H9 (cell line): ENCODE results near the gene BATF. TPM values are rescaled to one million over a fixed set of nuclear protein-coding genes. Genes with fewer than 3 reads are reported as not detected.

Experiments
- DNase-seq: peaks from one replicate; pipeline ENCODE4 v3.0.0-alpha.2; 2017
- H2AFZ ChIP-seq: one replicate; pipeline ENCODE4 v1.6.1; 2013; ENCODE audit warnings: mild to moderate bottlenecking, low read length, control low read depth, moderate library complexity
- H2AK5ac ChIP-seq: 2 replicates; pipeline ENCODE4 v1.6.1; 2013; ENCODE audit warnings: low read length, control low read depth, mixed read lengths; ENCODE audit not compliant: insufficient read length
- H2BK120ac ChIP-seq: one replicate; pipeline ENCODE4 v1.6.1; 2013; ENCODE audit warnings: low read depth, mild to moderate bottlenecking, low read length, control low read depth, inconsistent platforms; ENCODE audit not compliant: poor library complexity, severe bottlenecking
- H2BK12ac ChIP-seq: 2 replicates; pipeline ENCODE4 v1.6.1; 2013; ENCODE audit warnings: low read length, control low read depth, mixed read lengths, low read depth; ENCODE audit not compliant: insufficient read length
- H2BK15ac ChIP-seq: 2 replicates; pipeline ENCODE4 v1.6.1; 2013; ENCODE audit warnings: low read depth, low read length, control low read depth
- H2BK20ac ChIP-seq: one replicate; pipeline ENCODE4 v1.6.1; 2013; ENCODE audit warnings: low read depth, mild to moderate bottlenecking, low read length, control low read depth, inconsistent platforms; ENCODE audit not compliant: poor library complexity, severe bottlenecking
- H2BK5ac ChIP-seq: 2 replicates; pipeline ENCODE4 v1.6.1; 2013; ENCODE audit warnings: low read length, control low read depth, mixed read lengths; ENCODE audit not compliant: insufficient read length
- H3K14ac ChIP-seq: 2 replicates; pipeline ENCODE4 v1.6.1; 2013; ENCODE audit warnings: low read length, control low read depth; ENCODE audit not compliant: insufficient read depth
- H3K18ac ChIP-seq: 2 replicates; pipeline ENCODE4 v1.6.1; 2013; ENCODE audit warnings: low read depth, mild to moderate bottlenecking, mixed read lengths, low read length, control low read depth; ENCODE audit not compliant: insufficient read length
- H3K23ac ChIP-seq: 2 replicates; pipeline ENCODE4 v1.6.1; 2013; ENCODE audit warnings: low read length, control low read depth, mixed read lengths, low read depth; ENCODE audit not compliant: insufficient read length
- H3K23me2 ChIP-seq: 2 replicates; pipeline ENCODE4 v1.6.1; 2013; ENCODE audit warnings: low read depth, mild to moderate bottlenecking, mixed read lengths, low read length, control low read depth; ENCODE audit not compliant: insufficient read length, poor library complexity, severe bottlenecking
- H3K27ac ChIP-seq: 2 replicates; pipeline ENCODE4 v1.5.1; 2013; ENCODE audit warnings: low read length, control low read depth, mixed read lengths, low read depth; ENCODE audit not compliant: insufficient read length
- H3K27me3 ChIP-seq: 2 replicates; pipeline ENCODE4 v1.6.1; 2013; ENCODE audit warnings: low read length, control low read depth, inconsistent platforms; ENCODE audit not compliant: insufficient read depth
- H3K4ac ChIP-seq: 2 replicates; pipeline ENCODE4 v1.6.1; 2013; ENCODE audit warnings: low read depth, mild to moderate bottlenecking, control low read depth, inconsistent platforms, low read length, moderate library complexity
- H3K4me1 ChIP-seq: 2 replicates; pipeline ENCODE4 v1.6.1; 2013; ENCODE audit warnings: low read length, control low read depth, inconsistent platforms; ENCODE audit not compliant: insufficient read depth
- H3K4me2 ChIP-seq: 2 replicates; pipeline ENCODE4 v1.6.1; 2013; ENCODE audit warnings: low read length, control low read depth, mixed read lengths; ENCODE audit not compliant: insufficient read length, insufficient read depth
- H3K56ac ChIP-seq: 2 replicates; pipeline ENCODE4 v1.6.1; 2013; ENCODE audit warnings: low read depth, mild to moderate bottlenecking, mixed read lengths, low read length, control low read depth; ENCODE audit not compliant: insufficient read length
- H3K79me1 ChIP-seq: 2 replicates; pipeline ENCODE4 v1.6.1; 2013; ENCODE audit warnings: low read depth, mild to moderate bottlenecking, moderate library complexity, low read length, control low read depth, inconsistent platforms; ENCODE audit not compliant: insufficient read depth, poor library complexity, severe bottlenecking
- H3K79me2 ChIP-seq: 2 replicates; pipeline ENCODE4 v1.6.1; 2013; ENCODE audit warnings: low read length, control low read depth, inconsistent platforms; ENCODE audit not compliant: insufficient read depth
- H3K9ac ChIP-seq: 2 replicates; pipeline ENCODE4 v1.6.1; 2013; ENCODE audit warnings: low read length, control low read depth, mixed read lengths; ENCODE audit not compliant: insufficient read length; ENCODE audit errors: extremely low read depth
- H3K9me3 ChIP-seq: one replicate; pipeline ENCODE4 v1.6.1; 2013; ENCODE audit warnings: low read depth, low read length, inconsistent platforms; ENCODE audit not compliant: control insufficient read depth
- H3T11ph ChIP-seq: one replicate; pipeline ENCODE4 v1.6.1; 2013; ENCODE audit warnings: mild to moderate bottlenecking, low read length, control low read depth, inconsistent platforms
- H4K20me1 ChIP-seq: one replicate; pipeline ENCODE4 v1.6.1; 2013; ENCODE audit not compliant: control insufficient read depth, insufficient read length, insufficient read depth
- H4K5ac ChIP-seq: 2 replicates; pipeline ENCODE4 v1.6.1; 2013; ENCODE audit warnings: low read depth, mild to moderate bottlenecking, mixed read lengths, low read length, control low read depth; ENCODE audit not compliant: insufficient read length
- H4K8ac ChIP-seq: replicated peaks from 2 replicates; pipeline ENCODE4 v1.6.1; 2013; ENCODE audit warnings: low read length, control low read depth, mixed read lengths, low read depth; ENCODE audit not compliant: insufficient read length
- H4K91ac ChIP-seq: 2 replicates; pipeline ENCODE4 v1.6.1; 2013; ENCODE audit warnings: low read depth, mild to moderate bottlenecking, moderate library complexity, mixed read lengths, low read length, control low read depth; ENCODE audit not compliant: insufficient read length
- H3K27ac Mint-ChIP-seq, 3 experiments: 2 replicates in 2 of 3; 3 replicates in 1 of 3; pipeline ENCODE4 v1.8.0; 2020 to 2021; ENCODE audit warnings: mixed read lengths in 3 of 3, mild to moderate bottlenecking in 1 of 3, moderate library complexity in 1 of 3
- H3K27me3 Mint-ChIP-seq: 2 replicates; pipeline ENCODE4 v1.8.0; 2021; ENCODE audit warnings: low read depth, mild to moderate bottlenecking, moderate library complexity, mixed read lengths
- H3K36me3 Mint-ChIP-seq, 3 experiments: 2 replicates in 2 of 3; 3 replicates in 1 of 3; pipeline ENCODE4 v1.8.0; 2020 to 2021; ENCODE audit warnings: low read depth in 3 of 3, mixed read lengths in 3 of 3; ENCODE audit not compliant: insufficient read depth in 1 of 3
- H3K4me1 Mint-ChIP-seq, 2 experiments: 2 replicates each; pipeline ENCODE4 v1.8.0; 2020; ENCODE audit warnings: mixed read lengths in 2 of 2
- H3K4me3 Mint-ChIP-seq, 2 experiments: 2 replicates in 1 of 2; 3 replicates in 1 of 2; pipeline ENCODE4 v1.8.0; 2020 to 2021; ENCODE audit warnings: mild to moderate bottlenecking in 2 of 2, mixed read lengths in 2 of 2, moderate library complexity in 1 of 2
- H3K9me3 Mint-ChIP-seq, 2 experiments: 2 replicates in 1 of 2; 3 replicates in 1 of 2; pipeline ENCODE4 v1.8.0; 2020; ENCODE audit warnings: mild to moderate bottlenecking in 2 of 2, mixed read lengths in 2 of 2, moderate library complexity in 1 of 2
- CTCF ChIP-seq: fragments of 200-600 bp; sonication (generic); conservative IDR thresholded peaks from 3 replicates; pipeline ENCODE4 v1.8.0; 2021; ENCODE audit warnings: antibody characterized with exemption, mild to moderate bottlenecking
- WGBS: extraction: QIAGEN DNeasy Blood & Tissue Kit; methylation state at CpG from one replicate; pipeline ENCODE4 v1.1.7; 2013; ENCODE audit warnings: missing lambda C conversion rate, low lambda C conversion rate, mixed read lengths; ENCODE audit not compliant: insufficient read length; ENCODE audit errors: extremely low coverage; 5-methylcytosine and 5-hydroxymethylcytosine counted together
- total RNA-seq: library from RNA; stranded (reverse); gene quantifications from 2 replicates; pipeline ENCODE4 v1.2.1, GENCODE V29; 2021

The BATF gene
- total RNA-seq, 1 experiment from 2014 or later = not detected

GRCh38 chr14:75540479-75540851 is 18.2 kb downstream of the BATF start:
- H3K56ac ChIP-seq = no peak overlapping the region
- DNase-seq = no peak
- H3K23me2 ChIP-seq = no peaks in the 10 kb centered on the region
- H3K27me3 ChIP-seq = no peaks in the 10 kb centered on the region
- H3K79me2 ChIP-seq = no peaks in the 10 kb centered on the region
- no peak overlapping the region for H2BK120ac ChIP-seq
- no peaks in the 10 kb centered on the region for H4K20me1 ChIP-seq
- H3K27ac ChIP-seq = no peak overlapping the region
- WGBS = no CpG with 5 or more reads among the region's 7 CpGs
- H3K27ac Mint-ChIP-seq = no peak overlapping the region
- no peak overlapping the region for H3T11ph ChIP-seq
- no peak overlapping the region for H2BK5ac ChIP-seq
- H3K14ac ChIP-seq = no peak overlapping the region
- H3K4me3 Mint-ChIP-seq = no peak overlapping the region
- no peak overlapping the region for H3K18ac ChIP-seq
- H3K27me3 Mint-ChIP-seq = no peaks in the 10 kb centered on the region
- H2AFZ ChIP-seq = no peak overlapping the region
- no peak overlapping the region for H2BK15ac ChIP-seq
- no peaks in the 10 kb centered on the region for H3K4me1 ChIP-seq
- H3K4ac ChIP-seq = no peak overlapping the region
- H4K8ac ChIP-seq = no peak overlapping the region
- no peaks in the 10 kb centered on the region for H3K9me3 ChIP-seq
- H2BK20ac ChIP-seq = no peak overlapping the region
- no peaks in the 10 kb centered on the region for H3K79me1 ChIP-seq
- no peak overlapping the region for H4K91ac ChIP-seq
- H3K9me3 Mint-ChIP-seq = no peaks in the 10 kb centered on the region
- H3K4me1 Mint-ChIP-seq = peaks cover 6 to 9% of the 10 kb centered on the region in 2 experiments; a peak in 3 of 4 replicates
- no peak overlapping the region for H2BK12ac ChIP-seq
- no peak overlapping the region for H3K23ac ChIP-seq
- no peak overlapping the region for H4K5ac ChIP-seq
- H3K36me3 Mint-ChIP-seq = no peaks in the 10 kb centered on the region
- TF ChIP-seq CTCF = no peak
- H3K4me2 ChIP-seq = no peak overlapping the region
- H2AK5ac ChIP-seq = no peak overlapping the region
- H3K9ac ChIP-seq = no peak overlapping the region
